HepG2 (cell line): ENCODE results near the gene FAM167B. TPM values are rescaled to one million over a fixed set of nuclear protein-coding genes. Genes with fewer than 3 reads are reported as not detected.
A peak's percentile ranks its signal among the peaks of the same experiment; 100 is the strongest.

Experiments used
- BRD4 ChIP-seq: sonication (generic); formaldehyde crosslinking; IDR thresholded peaks from 2 replicates; pipeline ENCODE4 v1.4.0; 2020; ENCODE audit warnings: missing genetic modification reagents
- FOXP4 ChIP-seq: sonication (generic); formaldehyde crosslinking; IDR thresholded peaks from 2 replicates; pipeline ENCODE4 v1.4.0; 2020; ENCODE audit warnings: missing genetic modification reagents
- MEIS2 ChIP-seq: sonication (generic); formaldehyde crosslinking; IDR thresholded peaks from 2 replicates; pipeline ENCODE4 v1.9.0; 2021; ENCODE audit warnings: mild to moderate bottlenecking, missing genetic modification reagents
- RFXANK ChIP-seq: IDR thresholded peaks from 2 replicates; pipeline ENCODE4 v1.6.1; 2016
- ZNF17 ChIP-seq: sonication (generic); formaldehyde crosslinking; IDR thresholded peaks from 2 replicates; pipeline ENCODE4 v1.5.0; 2020; ENCODE audit warnings: mild to moderate bottlenecking, missing genetic modification reagents
- ZNF253 ChIP-seq: sonication (generic); formaldehyde crosslinking; IDR thresholded peaks from 2 replicates; pipeline ENCODE4 v1.8.0; 2022; ENCODE audit warnings: mild to moderate bottlenecking, missing genetic modification reagents, borderline replicate concordance
- ZNF563 ChIP-seq: sonication (generic); formaldehyde crosslinking; IDR thresholded peaks from 2 replicates; pipeline ENCODE4 v1.8.0; 2022; ENCODE audit warnings: mild to moderate bottlenecking, moderate library complexity, missing genetic modification reagents
- polyA plus RNA-seq, 8 experiments: library from polyadenylated mRNA; depleted of rRNA in 3 of 8; stranded (reverse) in 7 of 8; unstranded in 1 of 8; fragments of >200 nt; fragmentation: Illumina TruSeq in 4 of 8; extraction: Trizol in 4 of 8; gene quantifications; 2 replicates each; pipeline versions ENCODE4 v1.2.1 to v1.2.3, GENCODE V29; 2011 to 2016; ENCODE audit warnings: low read depth in 4 of 8, missing spikeins in 1 of 8, mixed read lengths in 1 of 8; ENCODE audit not compliant: insufficient read depth in 1 of 8
- total RNA-seq, 5 experiments: library from RNA; depleted of rRNA; stranded (reverse); fragments of >200 nt; fragmentation: Illumina TruSeq; extraction: Trizol; gene quantifications; 2 replicates each; pipeline ENCODE4 v1.2.3, GENCODE V29; 2016; ENCODE audit warnings: low read depth in 1 of 5
- TF ChIP-seq, protein P1 (sequence below): sonication (generic); formaldehyde crosslinking; conservative IDR thresholded peaks from 2 replicates; pipeline ENCODE4 v1.8.1; 2023; ENCODE audit warnings: missing genetic modification reagents
- TF ChIP-seq, protein P2 (sequence below): IDR thresholded peaks from 2 replicates; pipeline ENCODE4 v1.6.1; 2012; ENCODE audit warnings: inconsistent platforms
- TF ChIP-seq, protein P3 (sequence below): IDR thresholded peaks from 2 replicates; pipeline ENCODE4 v1.6.1; 2016; ENCODE audit warnings: low read depth, borderline replicate concordance

Gene FAM167B
- total and polyA plus RNA-seq, 2 of the 13 experiments (the other 11 are each of a cell fraction or from before 2014, with no cell fraction given): 0.15 to 0.70 TPM

GRCh38 chr1:32249831-32250525, 3.0 kb downstream of the FAM167B start (continued):
- peak; percentile 70; the same call in 1 of the 2 replicates for TF ChIP-seq RFXANK (CRISPR knock-in tag)
- no peak; the same call in 1 of the 2 replicates for TF ChIP-seq ZNF563 (CRISPR knock-in tag)
- no peak for TF ChIP-seq ZNF253 (CRISPR knock-in tag)
- TF ChIP-seq BRD4: no peak
- TF ChIP-seq FOXP4 (CRISPR knock-in tag): peak; percentile 76
- TF ChIP-seq, protein P1, sequence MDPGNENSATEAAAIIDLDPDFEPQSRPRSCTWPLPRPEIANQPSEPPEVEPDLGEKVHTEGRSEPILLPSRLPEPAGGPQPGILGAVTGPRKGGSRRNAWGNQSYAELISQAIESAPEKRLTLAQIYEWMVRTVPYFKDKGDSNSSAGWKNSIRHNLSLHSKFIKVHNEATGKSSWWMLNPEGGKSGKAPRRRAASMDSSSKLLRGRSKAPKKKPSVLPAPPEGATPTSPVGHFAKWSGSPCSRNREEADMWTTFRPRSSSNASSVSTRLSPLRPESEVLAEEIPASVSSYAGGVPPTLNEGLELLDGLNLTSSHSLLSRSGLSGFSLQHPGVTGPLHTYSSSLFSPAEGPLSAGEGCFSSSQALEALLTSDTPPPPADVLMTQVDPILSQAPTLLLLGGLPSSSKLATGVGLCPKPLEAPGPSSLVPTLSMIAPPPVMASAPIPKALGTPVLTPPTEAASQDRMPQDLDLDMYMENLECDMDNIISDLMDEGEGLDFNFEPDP (CRISPR knock-in tag): no peak
- TF ChIP-seq, protein P2, sequence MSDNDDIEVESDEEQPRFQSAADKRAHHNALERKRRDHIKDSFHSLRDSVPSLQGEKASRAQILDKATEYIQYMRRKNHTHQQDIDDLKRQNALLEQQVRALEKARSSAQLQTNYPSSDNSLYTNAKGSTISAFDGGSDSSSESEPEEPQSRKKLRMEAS: peak; percentile 87
- TF ChIP-seq, protein P3, sequence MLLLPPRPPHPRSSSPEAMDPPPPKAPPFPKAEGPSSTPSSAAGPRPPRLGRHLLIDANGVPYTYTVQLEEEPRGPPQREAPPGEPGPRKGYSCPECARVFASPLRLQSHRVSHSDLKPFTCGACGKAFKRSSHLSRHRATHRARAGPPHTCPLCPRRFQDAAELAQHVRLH (CRISPR knock-in tag): peak; percentile 86; the same call in 1 of the 2 replicates
- no peak for TF ChIP-seq ZNF17
- no peak for TF ChIP-seq MEIS2
